BLaER1 treated with 17β-estradiol and CSF1 and Interleukin-3, amounts not matched to agents 10 nM and 100 nM (cell line): ENCODE results near the gene ZNF724.
A peak's percentile ranks its signal among the peaks of the same experiment; 100 is the strongest.

ENCODE experiments used
- H3K27ac ChIP-seq, 11 experiments: shearing (Covaris generic); formaldehyde crosslinking; 2 replicates each; pipeline ENCODE4 v1.8.1; 2022
- H3K27me3 ChIP-seq, 11 experiments: shearing (Covaris generic); formaldehyde crosslinking; 2 replicates each; pipeline ENCODE4 v1.8.1; 2022
- H3K36me3 ChIP-seq, 11 experiments: shearing (Covaris generic); formaldehyde crosslinking; 2 replicates each; pipeline ENCODE4 v1.8.1; 2022
- H3K4me1 ChIP-seq, 10 experiments: shearing (Covaris generic); formaldehyde crosslinking; 2 replicates each; pipeline ENCODE4 v1.8.1; 2022
- H3K4me2 ChIP-seq, 11 experiments: shearing (Covaris generic); formaldehyde crosslinking; 2 replicates each; pipeline ENCODE4 v1.8.1; 2022
- H3K4me3 ChIP-seq, 10 experiments: shearing (Covaris generic); formaldehyde crosslinking; 2 replicates each; pipeline ENCODE4 v1.8.1; 2022
- H3K9ac ChIP-seq, 11 experiments: shearing (Covaris generic); formaldehyde crosslinking; 2 replicates each; pipeline ENCODE4 v1.8.1; 2022
- H3K9me3 ChIP-seq, 11 experiments: shearing (Covaris generic); formaldehyde crosslinking; replicated peaks in 1 of 11; 2 replicates each; pipeline ENCODE4 v1.8.1; 2022
- H4K20me1 ChIP-seq, 11 experiments: shearing (Covaris generic); formaldehyde crosslinking; 2 replicates each; pipeline ENCODE4 v1.8.1; 2022
- Cebpa-rat ChIP-seq, 11 experiments: shearing (Covaris generic); IDR thresholded peaks; 2 replicates each; pipeline ENCODE4 v1.8.1; 2022

The ZNF724 gene

DNA sequence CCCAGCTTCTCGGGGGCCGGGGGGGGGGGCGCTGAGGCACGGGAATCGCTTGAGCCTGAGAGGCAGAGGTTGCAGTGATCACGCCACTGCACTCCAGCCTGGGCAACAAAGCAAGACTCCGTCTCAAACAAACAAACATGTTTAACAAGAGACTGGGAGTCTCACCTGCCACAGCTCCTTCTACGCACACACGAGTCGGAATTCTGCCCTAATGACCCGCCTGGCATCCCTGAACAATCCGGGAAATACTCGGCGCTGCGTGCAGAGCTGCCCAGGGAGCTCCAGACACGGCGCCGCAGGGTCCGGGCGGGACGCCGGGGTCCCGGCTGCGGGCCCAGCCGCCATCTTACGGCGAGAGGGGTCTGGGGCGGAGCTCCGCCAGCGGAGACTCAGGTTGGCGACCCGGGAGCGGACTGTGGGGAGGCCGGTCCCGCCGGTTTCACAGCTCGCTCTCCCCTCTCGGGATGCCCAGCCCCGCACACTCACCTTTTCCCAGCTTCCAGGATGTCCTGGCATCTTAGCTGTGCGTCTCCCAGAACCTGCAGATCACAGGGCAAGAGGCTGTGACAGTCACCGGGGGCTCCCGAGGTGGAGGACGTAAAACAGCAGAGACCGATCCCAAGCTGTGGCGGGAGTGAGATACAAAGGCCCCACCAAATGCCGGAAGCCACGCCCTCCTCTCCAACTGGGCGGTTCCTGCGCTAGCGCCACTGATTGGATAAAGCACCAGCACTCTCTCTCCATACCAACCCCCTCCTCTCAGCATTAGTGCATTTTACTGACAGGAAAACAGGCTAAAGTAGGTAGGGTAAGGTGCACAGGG is 23.6 kb upstream of the ZNF724 start:
- H3K36me3 ChIP-seq = peaks cover 19 to 38% (median 35%) of the 10 kb centered on the region in 11 experiments; a peak in 21 of 22 replicates
- H3K9ac ChIP-seq = peak overlapping the region; percentile 86 to 97 (median 94)
- peak overlapping the region; percentile 75 to 96 (median 91) for H3K27ac ChIP-seq
- H3K4me2 ChIP-seq = peak overlapping the region; percentile 78 to 95 (median 90)
- H3K27me3 ChIP-seq = no peaks in the 10 kb centered on the region
- TF ChIP-seq Cebpa-rat (IDR thresholded peaks at IDR 0.05) = no peak
- no peaks in the 10 kb centered on the region for H3K9me3 ChIP-seq
- peaks cover 0 to 15% (median 0%) of the 10 kb centered on the region in 11 experiments; a peak in 2 of 22 replicates for H4K20me1 ChIP-seq
- peaks cover 9 to 21% (median 17%) of the 10 kb centered on the region in 10 experiments; a peak in 18 of 20 replicates for H3K4me1 ChIP-seq
- H3K4me3 ChIP-seq = peak overlapping the region; percentile 87 to 100 (median 97)

DNA sequence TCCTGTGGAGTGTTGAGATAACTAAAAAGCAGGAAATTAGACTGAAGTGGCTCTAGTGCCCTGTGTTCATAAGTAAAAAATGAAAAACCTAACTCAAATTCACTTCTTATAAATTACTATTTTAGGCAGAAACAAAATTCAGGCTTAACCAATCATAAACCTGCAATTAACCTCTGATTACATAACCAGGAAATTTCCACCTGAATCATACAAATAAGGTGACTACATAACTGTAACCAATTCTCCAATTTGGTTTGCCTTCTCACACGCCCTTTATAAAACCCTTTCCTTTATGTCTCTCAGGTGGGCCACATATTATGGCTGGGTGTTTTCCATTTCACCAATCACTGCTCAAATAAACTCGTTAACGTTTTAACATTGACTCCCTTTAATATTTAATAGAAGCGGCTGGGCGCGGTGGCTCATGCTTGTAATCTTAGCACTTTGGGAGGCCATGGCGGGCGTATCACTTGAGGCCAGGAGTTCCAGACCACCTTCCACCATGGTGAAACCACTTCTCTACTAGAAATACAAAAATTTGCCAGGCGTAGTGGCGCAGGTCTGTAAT is 22.9 kb upstream of the ZNF724 start:
- peaks cover 0 to 15% (median 0%) of the 10 kb centered on the region in 11 experiments; a peak in 2 of 22 replicates for H4K20me1 ChIP-seq
- H3K36me3 ChIP-seq = peaks cover 26 to 45% (median 42%) of the 10 kb centered on the region in 11 experiments
- peak overlapping the region; percentile 87 to 100 (median 97) for H3K4me3 ChIP-seq
- H3K27ac ChIP-seq = peak overlapping the region; percentile 75 to 96 (median 91); a peak in 21 of 22 replicates
- peaks cover 9 to 21% (median 17%) of the 10 kb centered on the region in 10 experiments; a peak in 18 of 20 replicates for H3K4me1 ChIP-seq
- no peak for TF ChIP-seq Cebpa-rat (IDR thresholded peaks at IDR 0.05)
- H3K27me3 ChIP-seq = no peaks in the 10 kb centered on the region
- H3K9me3 ChIP-seq = no peaks in the 10 kb centered on the region
- H3K9ac ChIP-seq = peak overlapping the region; percentile 86 to 97 (median 94)
- H3K4me2 ChIP-seq = peak overlapping the region; percentile 78 to 95 (median 90)

DNA sequence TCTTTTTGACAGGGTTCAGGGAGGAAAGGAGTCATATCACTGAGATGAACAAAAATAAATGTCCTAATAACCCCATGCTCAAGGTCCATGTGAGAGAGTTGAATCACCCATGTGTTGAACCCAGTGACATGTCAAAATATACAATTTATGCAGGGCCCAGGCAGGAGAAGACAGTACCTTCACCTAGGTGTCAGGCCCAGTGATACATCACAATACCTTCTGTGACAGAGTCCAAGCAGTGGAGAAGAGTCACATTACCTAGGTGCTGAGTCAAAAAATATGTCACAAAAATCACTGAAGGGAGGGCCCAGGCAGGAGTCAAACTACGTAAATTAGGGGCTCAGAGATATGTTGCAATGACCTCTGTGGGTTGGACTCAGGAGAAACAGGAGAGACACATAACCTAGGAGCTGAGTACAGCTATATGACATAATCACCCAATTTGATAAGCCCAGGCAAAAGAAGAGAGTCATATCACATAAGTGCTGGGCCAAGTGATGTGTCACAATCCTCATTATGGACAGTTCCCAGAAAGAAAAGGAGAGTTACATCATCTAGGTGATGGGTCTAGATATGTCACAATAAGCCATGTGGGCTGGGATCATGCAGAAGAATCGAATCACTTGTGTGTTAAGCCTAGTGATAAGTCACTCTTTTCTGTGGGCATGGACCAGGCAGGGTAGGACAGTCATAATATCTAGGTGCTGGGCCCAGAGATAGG is 13.8 kb upstream of the ZNF724 start:
- Histone ChIP-seq H3K4me3 (no peak overlapping the region), H3K27ac (no peak overlapping the region), H3K4me2 (no peak overlapping the region), H3K4me1 (no peaks in the 10 kb centered on the region), H4K20me1 (no peaks in the 10 kb centered on the region), H3K9me3 (no peaks in the 10 kb centered on the region), H3K27me3 (no peaks in the 10 kb centered on the region), H3K9ac (no peak overlapping the region), H3K36me3 (peaks cover 70 to 100% (median 97%) of the 10 kb centered on the region in 11 experiments)
- TF ChIP-seq Cebpa-rat (IDR thresholded peaks at IDR 0.05) = no peak

DNA sequence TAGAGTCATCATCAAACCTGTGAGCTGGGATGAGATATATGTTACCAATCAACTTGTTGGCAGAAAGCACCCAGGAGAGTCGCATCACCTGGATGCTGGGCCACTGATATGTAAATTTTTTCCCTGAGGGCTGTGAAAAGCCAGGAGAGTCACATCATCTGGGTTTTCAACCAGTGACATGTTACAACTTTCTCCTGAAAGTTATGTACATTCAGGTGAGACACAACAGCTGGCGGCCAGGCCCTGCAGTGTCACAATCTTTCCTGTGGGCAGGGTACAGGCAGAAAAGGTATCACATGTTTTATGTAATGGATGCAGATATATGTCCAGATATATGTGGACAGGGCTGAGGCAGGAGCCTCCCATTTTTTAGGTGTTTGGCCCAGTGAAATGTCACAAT is 13.2 kb upstream of the ZNF724 start:
- H3K27ac ChIP-seq = no peak overlapping the region
- H3K4me3 ChIP-seq = no peak overlapping the region
- H3K4me1 ChIP-seq = no peaks in the 10 kb centered on the region
- no peak overlapping the region for H3K4me2 ChIP-seq
- no peaks in the 10 kb centered on the region for H4K20me1 ChIP-seq
- H3K9me3 ChIP-seq = no peaks in the 10 kb centered on the region
- H3K9ac ChIP-seq = no peak overlapping the region
- no peak for TF ChIP-seq Cebpa-rat (IDR thresholded peaks at IDR 0.05)
- peaks cover 70 to 100% (median 97%) of the 10 kb centered on the region in 11 experiments for H3K36me3 ChIP-seq
- no peaks in the 10 kb centered on the region for H3K27me3 ChIP-seq

DNA sequence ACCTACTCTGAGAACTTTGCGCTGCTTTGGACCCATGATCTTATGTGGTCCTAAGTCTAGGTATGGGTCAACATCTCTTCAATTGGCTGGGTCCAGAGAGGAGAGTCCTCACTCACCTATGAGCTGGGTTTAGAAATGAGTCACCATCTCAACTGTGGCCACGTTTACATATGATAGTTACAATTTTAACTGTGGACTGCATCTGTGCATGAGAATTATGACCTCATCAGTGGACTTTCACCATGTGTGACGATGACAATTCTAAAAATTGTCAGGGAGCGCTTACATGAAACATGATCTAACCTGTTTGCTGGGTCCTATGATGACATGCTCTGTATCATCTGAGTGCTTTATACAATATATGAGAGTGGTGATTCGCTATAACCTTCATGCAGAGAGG is 12.7 kb upstream of the ZNF724 start:
- Histone ChIP-seq H3K4me2 (no peak overlapping the region), H3K4me3 (no peak overlapping the region), H3K9ac (no peak overlapping the region), H3K4me1 (no peaks in the 10 kb centered on the region), H3K27me3 (no peaks in the 10 kb centered on the region), H3K36me3 (peaks cover 67 to 100% (median 95%) of the 10 kb centered on the region in 11 experiments), H4K20me1 (no peaks in the 10 kb centered on the region), H3K27ac (no peak overlapping the region), H3K9me3 (no peaks in the 10 kb centered on the region)
- TF ChIP-seq Cebpa-rat (IDR thresholded peaks at IDR 0.05) = no peak

DNA sequence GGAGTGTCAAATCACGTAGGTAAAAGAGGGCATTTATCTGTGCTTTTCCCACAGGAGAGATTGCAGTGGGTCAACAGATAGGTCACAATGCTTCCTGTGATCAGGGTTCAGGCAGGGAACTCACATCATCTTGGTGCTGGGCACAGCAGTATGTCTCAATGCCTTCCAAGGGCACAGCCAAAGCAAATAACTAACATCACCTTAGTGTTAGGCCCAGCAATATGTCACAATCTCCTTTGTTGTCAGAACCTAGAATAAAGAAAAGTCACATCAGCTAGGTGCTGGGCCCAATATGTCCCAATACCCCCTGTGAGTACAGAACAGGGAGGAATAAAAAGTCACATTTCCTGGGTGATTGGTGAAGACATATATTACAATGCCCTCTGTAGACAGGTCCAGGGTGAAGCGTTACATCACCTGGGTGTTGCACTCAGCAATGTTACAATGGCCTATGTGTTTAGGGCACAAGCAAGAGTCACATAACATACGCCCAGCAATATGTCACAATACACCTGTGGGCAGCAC is 11.4 kb upstream of the ZNF724 start:
- Histone ChIP-seq H3K27me3 (no peaks in the 10 kb centered on the region), H3K4me2 (no peak overlapping the region), H3K36me3 (peaks cover 54 to 99% (median 93%) of the 10 kb centered on the region in 11 experiments), H3K27ac (no peak overlapping the region), H3K4me3 (no peak overlapping the region), H3K4me1 (no peaks in the 10 kb centered on the region), H3K9ac (no peak overlapping the region), H4K20me1 (no peaks in the 10 kb centered on the region), H3K9me3 (no peaks in the 10 kb centered on the region)
- no peak for TF ChIP-seq Cebpa-rat (IDR thresholded peaks at IDR 0.05)

DNA sequence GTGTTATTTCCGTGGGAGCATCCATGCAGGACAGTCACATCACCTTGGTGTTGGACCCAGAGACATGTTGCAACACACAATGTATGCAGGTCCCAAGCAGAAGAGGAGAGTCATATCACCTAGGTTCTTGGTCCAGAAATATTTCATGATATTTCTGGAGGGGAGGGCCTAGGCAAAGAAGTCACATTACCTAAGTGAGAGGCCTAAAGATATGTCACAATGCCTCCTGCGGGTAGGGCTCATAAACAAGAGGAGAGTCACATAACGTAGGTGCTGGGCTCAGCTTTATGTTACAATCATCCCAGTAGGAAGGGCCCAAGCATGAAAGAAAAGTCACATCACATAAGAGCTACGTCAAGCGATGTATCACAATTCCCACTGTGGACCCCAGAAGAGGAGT is 10.8 kb upstream of the ZNF724 start:
- TF ChIP-seq Cebpa-rat (IDR thresholded peaks at IDR 0.05) = no peak
- Histone ChIP-seq H3K4me1 (no peaks in the 10 kb centered on the region), H3K9ac (no peak overlapping the region), H3K4me3 (no peak overlapping the region), H3K36me3 (peaks cover 50 to 99% (median 90%) of the 10 kb centered on the region in 11 experiments), H4K20me1 (no peaks in the 10 kb centered on the region), H3K9me3 (no peaks in the 10 kb centered on the region), H3K4me2 (no peak overlapping the region), H3K27ac (no peak overlapping the region), H3K27me3 (no peaks in the 10 kb centered on the region)

DNA sequence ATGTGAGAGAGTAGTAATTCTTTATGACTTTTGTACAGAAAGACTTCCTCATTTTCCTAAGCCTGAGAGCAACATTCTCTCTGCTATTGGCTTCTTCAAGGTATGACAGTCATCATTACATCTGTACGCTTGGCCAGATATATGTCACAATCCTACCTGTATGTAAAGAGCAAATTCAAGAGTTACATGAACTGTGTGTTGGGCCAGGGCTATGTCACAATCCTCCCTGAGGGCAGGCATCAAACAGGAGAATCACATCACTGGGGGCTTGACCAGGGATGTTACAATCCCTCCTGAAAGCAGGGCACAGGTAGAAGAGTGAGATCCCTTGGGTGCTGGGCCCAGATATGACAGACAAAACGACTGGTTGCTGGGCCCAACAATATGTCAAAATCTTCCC is 9.8 kb upstream of the ZNF724 start:
- Histone ChIP-seq H3K4me1 (peaks cover 0 to 3% (median under 1%) of the 10 kb centered on the region in 10 experiments; a peak in 5 of 20 replicates), H4K20me1 (no peaks in the 10 kb centered on the region), H3K9ac (no peak overlapping the region), H3K4me2 (no peak overlapping the region), H3K27me3 (no peaks in the 10 kb centered on the region), H3K9me3 (no peaks in the 10 kb centered on the region), H3K27ac (no peak overlapping the region), H3K36me3 (peaks cover 48 to 99% (median 84%) of the 10 kb centered on the region in 11 experiments), H3K4me3 (no peak overlapping the region)
- TF ChIP-seq Cebpa-rat (IDR thresholded peaks at IDR 0.05) = no peak

DNA sequence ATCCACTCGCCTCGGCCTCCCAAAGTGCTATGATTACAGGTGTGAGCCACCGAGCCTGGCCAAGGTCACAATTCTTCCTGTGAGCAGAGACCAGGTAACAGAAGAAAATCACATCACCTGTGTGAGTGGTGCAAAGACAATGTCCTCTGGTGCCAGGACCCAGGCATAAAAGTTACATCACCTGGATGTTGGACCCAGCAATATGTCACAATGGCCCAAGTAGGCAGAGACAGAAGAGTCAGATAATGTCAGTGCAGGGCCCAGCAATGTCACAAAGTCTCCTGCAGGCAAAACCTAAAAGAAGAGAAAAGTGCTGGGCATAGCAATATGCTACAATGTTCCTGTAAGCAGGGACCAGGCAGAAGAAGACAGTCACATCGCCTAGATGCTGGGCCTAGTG is 5.5 kb upstream of the ZNF724 start:
- Histone ChIP-seq H3K27ac (no peak overlapping the region), H3K36me3 (peaks cover 25 to 58% (median 42%) of the 10 kb centered on the region in 11 experiments), H4K20me1 (no peaks in the 10 kb centered on the region), H3K27me3 (no peaks in the 10 kb centered on the region), H3K9me3 (no peaks in the 10 kb centered on the region), H3K4me1 (peaks cover 0 to 21% (median 6%) of the 10 kb centered on the region in 10 experiments; a peak in 11 of 20 replicates), H3K4me2 (no peak overlapping the region), H3K9ac (no peak overlapping the region), H3K4me3 (no peak overlapping the region)
- TF ChIP-seq Cebpa-rat (IDR thresholded peaks at IDR 0.05) = no peak
